OCI-LY7 (cell line): ENCODE results near the gene HBB.

Experiments used
- EZH2phosphoT487 ChIP-seq: fragments of 200-600 bp; sonication (generic); IDR thresholded peaks from 2 replicates; pipeline ENCODE4 v1.6.1; 2018; ENCODE audit warnings: low read depth, borderline replicate concordance, mild to moderate bottlenecking, mixed run types, antibody characterized with exemption, low read length, moderate library complexity, mixed read lengths
- TF ChIP-seq, protein P1 (sequence below): fragments of 200-600 bp; sonication (generic); conservative IDR thresholded peaks from 2 replicates; pipeline ENCODE4 v1.5.1; 2014; ENCODE audit warnings: mild to moderate bottlenecking, antibody characterized with exemption, low read length, moderate library complexity, mixed read lengths

DNA sequence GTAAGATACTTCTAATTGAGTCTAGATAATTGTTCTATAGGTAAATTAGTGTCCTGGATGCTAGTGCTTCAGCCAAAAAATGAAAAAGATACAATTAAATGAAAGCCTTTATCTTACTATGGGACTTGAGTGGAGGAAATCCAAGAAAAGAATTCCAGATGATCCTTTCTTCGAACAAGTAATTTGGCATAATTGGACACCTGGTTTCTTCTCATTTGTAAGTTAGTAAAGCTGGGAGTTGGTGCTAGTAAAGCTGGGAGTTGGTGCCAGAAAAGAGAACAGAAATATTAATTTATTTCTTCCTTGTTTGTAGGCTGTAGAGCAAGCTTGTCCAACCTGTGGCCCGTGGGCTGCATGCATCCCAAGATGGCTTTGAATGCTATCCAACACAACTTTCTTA, 38.7 kb downstream of the HBB start:
- TF ChIP-seq, protein P1, sequence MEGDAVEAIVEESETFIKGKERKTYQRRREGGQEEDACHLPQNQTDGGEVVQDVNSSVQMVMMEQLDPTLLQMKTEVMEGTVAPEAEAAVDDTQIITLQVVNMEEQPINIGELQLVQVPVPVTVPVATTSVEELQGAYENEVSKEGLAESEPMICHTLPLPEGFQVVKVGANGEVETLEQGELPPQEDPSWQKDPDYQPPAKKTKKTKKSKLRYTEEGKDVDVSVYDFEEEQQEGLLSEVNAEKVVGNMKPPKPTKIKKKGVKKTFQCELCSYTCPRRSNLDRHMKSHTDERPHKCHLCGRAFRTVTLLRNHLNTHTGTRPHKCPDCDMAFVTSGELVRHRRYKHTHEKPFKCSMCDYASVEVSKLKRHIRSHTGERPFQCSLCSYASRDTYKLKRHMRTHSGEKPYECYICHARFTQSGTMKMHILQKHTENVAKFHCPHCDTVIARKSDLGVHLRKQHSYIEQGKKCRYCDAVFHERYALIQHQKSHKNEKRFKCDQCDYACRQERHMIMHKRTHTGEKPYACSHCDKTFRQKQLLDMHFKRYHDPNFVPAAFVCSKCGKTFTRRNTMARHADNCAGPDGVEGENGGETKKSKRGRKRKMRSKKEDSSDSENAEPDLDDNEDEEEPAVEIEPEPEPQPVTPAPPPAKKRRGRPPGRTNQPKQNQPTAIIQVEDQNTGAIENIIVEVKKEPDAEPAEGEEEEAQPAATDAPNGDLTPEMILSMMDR, result no peak
- no peak for TF ChIP-seq EZH2phosphoT487
